ENCODE data around the gene FHIT.

- TF ChIP-seq CTCF (IDR thresholded peaks at IDR 0.05), result no peak
- TF ChIP-seq EZH2 (IDR thresholded peaks at IDR 0.05), result no peak
- no peak for TF ChIP-seq EZH2phosphoT487 (IDR thresholded peaks at IDR 0.05)
These were observed 679.7 kb downstream of the FHIT start for GRCh38 chr3:60571511-60571910.

Data from neural progenitor cell (in vitro differentiated cells).